Ovary (tissue), 9 donors: ENCODE measurements around the gene ASB2. TPM values are rescaled to one million over a fixed set of nuclear protein-coding genes. Genes with fewer than 3 reads are reported as not detected.

Experiments used
- DNase-seq, 5 donors: peaks; one replicate each; pipeline ENCODE4 v3.0.0-alpha.2; 2019 to 2020
- H3K27ac ChIP-seq, 2 donors: fragments of 200-600 bp; one replicate each; pipeline versions ENCODE4 v1.5.1 to v1.8.0; 2019 to 2022
- H3K27me3 ChIP-seq: fragments of 200-600 bp; one replicate; pipeline ENCODE4 v1.8.0; 2022
- H3K36me3 ChIP-seq: fragments of 200-600 bp; sonication (generic); one replicate; pipeline ENCODE4 v1.5.1; 2019
- H3K4me1 ChIP-seq: one replicate; pipeline ENCODE4 v1.8.1; 2013; ENCODE audit warnings: mild to moderate bottlenecking, moderate library complexity; ENCODE audit not compliant: insufficient read depth
- H3K4me3 ChIP-seq: fragments of 200-600 bp; sonication (generic); one replicate; pipeline ENCODE4 v1.5.1; 2017
- H3K9me3 ChIP-seq, 2 donors: fragments of 200-600 bp in 1 of 2; sonication (generic) in 1 of 2; one replicate each; pipeline versions ENCODE4 v1.5.1 to v1.8.1; 2013 to 2019; ENCODE audit warnings: mild to moderate bottlenecking in 1 of 2, moderate library complexity in 1 of 2
- CTCF ChIP-seq, 3 donors: fragments of 450-650 bp in 2 of 3; fragments of 200-600 bp in 1 of 3; IDR thresholded peaks; one replicate each; pipeline versions ENCODE4 v1.5.1 to v1.8.0; 2016 to 2022; ENCODE audit warnings: antibody characterized with exemption in 3 of 3, mild to moderate bottlenecking in 1 of 3
- EP300 ChIP-seq: sonication (generic); formaldehyde crosslinking; IDR thresholded peaks from one replicate; pipeline ENCODE4 v1.6.1; 2017; ENCODE audit warnings: antibody characterized with exemption
- POLR2A ChIP-seq: fragments of 450-650 bp; IDR thresholded peaks from one replicate; pipeline ENCODE4 v1.6.1; 2017; ENCODE audit warnings: antibody characterized with exemption, mild to moderate bottlenecking, moderate library complexity
- WGBS, 3 donors: extraction: QIAGEN DNeasy Blood & Tissue Kit in 1 of 3; methylation state at CpG; one replicate each; pipeline versions ENCODE4 v1.1.5 to v1.1.7; 2013 to 2017; 5-methylcytosine and 5-hydroxymethylcytosine counted together
- intact Hi-C, 4 donors: fragments of 100-400 bp; cut with DNase I; formaldehyde crosslinking; loops; one replicate each; pipeline versions ENCODE4 v1.11.0 to v1.15.1; 2022 to 2023
- polyA plus RNA-seq, 2 donors: library from polyadenylated mRNA; stranded (reverse); fragments of 200-250 nt in 1 of 2; fragments of 350-450 nt in 1 of 2; fragmentation: Illumina TruSeq in 1 of 2; extraction: RNeasy Lipid Tissue Mini Kit (QIAGEN cat#74804) in 1 of 2; gene quantifications; one replicate each; pipeline ENCODE4 v1.2.3, GENCODE V29; 2013 to 2014
- total RNA-seq, 7 donors: library from RNA; depleted of rRNA in 2 of 7; stranded (reverse); fragments of >200 nt in 2 of 7; fragmentation: NEBNext Ultra II Directional in 3 of 7; extraction: Animal tissue kit (Norgen Biotek cat#: 25700) in 3 of 7; gene quantifications; one replicate each; pipeline versions ENCODE4 v1.1.0 to v1.2.4, GENCODE V29; 2016 to 2023
- donor health status: DM: no; HTN: no; CAD: no; lungs with moderate emphysema.
- donor health status: DM: no; HTN: no; CAD: no.
- donor health status: Bipolar disorder and iron deficiency.
- donor health status: DM: yes; HTN: yes; CAD: no.
- donor health status: DM: no; HTN: no; CAD: no.
- donor health status: DM: yes; HTN: yes; CAD: no.

ASB2 gene
- total and polyA plus RNA-seq, 9 donors: 1.3 to 25.6 (median 3.0) TPM

GRCh38 chr14:94019329-94019728 is 43.0 kb upstream of the ASB2 start:
- H3K27ac ChIP-seq: no peak overlapping the region
- no peaks in the 10 kb centered on the region for H3K9me3 ChIP-seq
- H3K27me3 ChIP-seq: no peaks in the 10 kb centered on the region
- no peak for DNase-seq
- intact Hi-C loops: no loop called here
- 37 to 66% (median 40%) methylated on average over 6 of the region's 6 CpGs for WGBS, 3 donors
- no peaks in the 10 kb centered on the region for H3K36me3 ChIP-seq
- TF ChIP-seq EP300 (no peak), CTCF (IDR thresholded peaks at IDR 0.05) (no peak), POLR2A (no peak)
- H3K4me1 ChIP-seq: no peaks in the 10 kb centered on the region
- H3K4me3 ChIP-seq: no peak overlapping the region

- Histone ChIP-seq H3K36me3 (no peaks in the 10 kb centered on the region), H3K4me1 (no peaks in the 10 kb centered on the region), H3K27ac (no peak overlapping the region), H3K9me3 (no peaks in the 10 kb centered on the region), H3K27me3 (no peaks in the 10 kb centered on the region), H3K4me3 (no peak overlapping the region)
- DNase-seq: no peak
- TF ChIP-seq CTCF (IDR thresholded peaks at IDR 0.05) (no peak), POLR2A (no peak), EP300 (no peak)
- WGBS, 3 donors: 75 to 85% (median 84%) methylated on average over 8 of the region's 8 CpGs
- intact Hi-C loops: no loop called here
These were observed 41.9 kb upstream of the ASB2 start for GRCh38 chr14:94018308-94018707.

GRCh38 chr14:94016446-94016976 is 40.1 kb upstream of the ASB2 start:
- H3K27me3 ChIP-seq: no peaks in the 10 kb centered on the region
- intact Hi-C loops: no loop called here

GRCh38 chr14:94015223-94015622 is 38.9 kb upstream of the ASB2 start:
- H3K36me3 ChIP-seq: no peaks in the 10 kb centered on the region
- no peaks in the 10 kb centered on the region for H3K27me3 ChIP-seq
- H3K27ac ChIP-seq: no peak overlapping the region
- H3K9me3 ChIP-seq: no peaks in the 10 kb centered on the region
- intact Hi-C loops: no loop called here
- no peaks in the 10 kb centered on the region for H3K4me1 ChIP-seq
- no peak for TF ChIP-seq CTCF (IDR thresholded peaks at IDR 0.05)
- no peak for TF ChIP-seq EP300
- no peak for TF ChIP-seq POLR2A
- DNase-seq: no peak
- WGBS, 3 donors: 72 to 84% (median 77%) methylated on average over 2 of the region's 2 CpGs
- H3K4me3 ChIP-seq: no peak overlapping the region

More at GRCh38 chr14:94016446-94016976, 40.1 kb upstream of the ASB2 start:
- no peak for DNase-seq
- H3K27ac ChIP-seq: no peak overlapping the region
- no peaks in the 10 kb centered on the region for H3K9me3 ChIP-seq
- TF ChIP-seq EP300 (no peak), CTCF (IDR thresholded peaks at IDR 0.05) (no peak), POLR2A (no peak)
- H3K36me3 ChIP-seq: no peaks in the 10 kb centered on the region
- H3K4me1 ChIP-seq: no peaks in the 10 kb centered on the region
- WGBS, 3 donors: 65 to 80% (median 71%) methylated on average over 8 of the region's 8 CpGs
- H3K4me3 ChIP-seq: no peak overlapping the region
